Mesendoderm (in vitro differentiated cells): ENCODE results near the gene PDE3A.

Experiments
- DNase-seq: peaks from one replicate; pipeline ENCODE4 v3.0.0; 2013
- H2AK5ac ChIP-seq: 2 replicates; pipeline ENCODE4 v1.6.1; 2013; ENCODE audit warnings: low read length, inconsistent platforms
- H2BK120ac ChIP-seq: 2 replicates; pipeline ENCODE4 v1.6.1; 2013; ENCODE audit warnings: low read depth, mild to moderate bottlenecking, low read length, moderate library complexity, mixed read lengths
- H2BK15ac ChIP-seq: replicated peaks from 2 replicates; pipeline ENCODE4 v1.6.1; 2013; ENCODE audit warnings: low read depth, mild to moderate bottlenecking, moderate library complexity
- H2BK5ac ChIP-seq: 2 replicates; pipeline ENCODE4 v1.6.1; 2013; ENCODE audit warnings: low read length, inconsistent platforms
- H3K18ac ChIP-seq: 2 replicates; pipeline ENCODE4 v1.6.1; 2013; ENCODE audit warnings: mild to moderate bottlenecking, low read length, mixed read lengths
- H3K23ac ChIP-seq: one replicate; pipeline ENCODE4 v1.6.1; 2013; ENCODE audit warnings: low read length
- H3K27ac ChIP-seq: 2 replicates; pipeline ENCODE4 v1.5.1; 2013; ENCODE audit warnings: low read depth, mild to moderate bottlenecking, inconsistent platforms, low read length, moderate library complexity
- H3K27me3 ChIP-seq: 2 replicates; pipeline ENCODE4 v1.6.1; 2013; ENCODE audit warnings: low read length, control low read depth, mild to moderate bottlenecking, inconsistent platforms; ENCODE audit not compliant: insufficient read depth, poor library complexity
- H3K36me3 ChIP-seq: 2 replicates; pipeline ENCODE4 v1.6.1; 2013; ENCODE audit warnings: low read length, inconsistent platforms; ENCODE audit not compliant: control insufficient read depth, insufficient read depth
- H3K4ac ChIP-seq: one replicate; pipeline ENCODE4 v1.6.1; 2013; ENCODE audit warnings: low read depth, mild to moderate bottlenecking, low read length, moderate library complexity
- H3K4me1 ChIP-seq: 2 replicates; pipeline ENCODE4 v1.6.1; 2013; ENCODE audit warnings: low read depth, low read length, inconsistent platforms; ENCODE audit not compliant: control insufficient read depth
- H3K4me2 ChIP-seq: 2 replicates; pipeline ENCODE4 v1.6.1; 2013; ENCODE audit warnings: low read length
- H3K4me3 ChIP-seq: 2 replicates; pipeline ENCODE4 v1.5.1; 2013; ENCODE audit warnings: mild to moderate bottlenecking, low read length
- H3K56ac ChIP-seq: one replicate; pipeline ENCODE4 v1.6.1; 2013; ENCODE audit warnings: low read length
- H3K79me1 ChIP-seq: 2 replicates; pipeline ENCODE4 v1.6.1; 2013; ENCODE audit warnings: low read length, inconsistent platforms
- H3K79me2 ChIP-seq: 2 replicates; pipeline ENCODE4 v1.6.1; 2013; ENCODE audit warnings: mild to moderate bottlenecking, low read length; ENCODE audit not compliant: control insufficient read depth, insufficient read depth
- H3K9ac ChIP-seq: 2 replicates; pipeline ENCODE4 v1.6.1; 2013; ENCODE audit warnings: low read length, inconsistent platforms
- H4K5ac ChIP-seq: one replicate; pipeline ENCODE4 v1.6.1; 2013; ENCODE audit warnings: low read length
- H4K8ac ChIP-seq: one replicate; pipeline ENCODE4 v1.6.1; 2013; ENCODE audit warnings: low read depth, mild to moderate bottlenecking, control low read depth, low read length, moderate library complexity
- WGBS: extraction: QIAGEN DNeasy Blood & Tissue Kit; methylation state at CpG from one replicate; pipeline ENCODE4 v1.1.7; 2013; ENCODE audit warnings: low lambda C conversion rate, missing lambda C conversion rate; ENCODE audit not compliant: insufficient coverage; ENCODE audit errors: extremely low coverage; 5-methylcytosine and 5-hydroxymethylcytosine counted together

The PDE3A gene

GRCh38 chr12:20490213-20490612 lies 121.9 kb downstream of the PDE3A start:
- H3K79me2 ChIP-seq: no peaks in the 10 kb centered on the region
- H3K27me3 ChIP-seq: no peaks in the 10 kb centered on the region
- no peak overlapping the region for H2BK5ac ChIP-seq
- no peak overlapping the region for H3K4me3 ChIP-seq
- H3K4me2 ChIP-seq: no peak overlapping the region
- H3K56ac ChIP-seq: no peak overlapping the region
- no peak overlapping the region for H2BK15ac ChIP-seq
- H3K36me3 ChIP-seq: no peaks in the 10 kb centered on the region
- H3K23ac ChIP-seq: no peak overlapping the region
- H4K8ac ChIP-seq: no peak overlapping the region
- no peak overlapping the region for H3K4ac ChIP-seq
- no peak overlapping the region for H4K5ac ChIP-seq
- no peak overlapping the region for H3K18ac ChIP-seq
- no peak overlapping the region for H2BK120ac ChIP-seq
- H3K4me1 ChIP-seq: no peaks in the 10 kb centered on the region
- no peak overlapping the region for H2AK5ac ChIP-seq
- DNase-seq: no peak
- H3K9ac ChIP-seq: no peak overlapping the region
- no peak overlapping the region for H3K27ac ChIP-seq
- H3K79me1 ChIP-seq: no peaks in the 10 kb centered on the region

- H3K4me2 ChIP-seq: no peak overlapping the region
- no peak overlapping the region for H2BK5ac ChIP-seq
- no peak overlapping the region for H3K23ac ChIP-seq
- no peak overlapping the region for H3K9ac ChIP-seq
- no peak overlapping the region for H3K27ac ChIP-seq
- no CpG with 5 or more reads among the region's 5 CpGs for WGBS
- no peak overlapping the region for H3K56ac ChIP-seq
- DNase-seq: peak; percentile 19
- H3K4ac ChIP-seq: no peak overlapping the region
- no peaks in the 10 kb centered on the region for H3K79me2 ChIP-seq
- no peaks in the 10 kb centered on the region for H3K79me1 ChIP-seq
- H3K27me3 ChIP-seq: no peaks in the 10 kb centered on the region
- H2BK120ac ChIP-seq: no peak overlapping the region
- no peaks in the 10 kb centered on the region for H3K36me3 ChIP-seq
- no peaks in the 10 kb centered on the region for H3K4me1 ChIP-seq
- no peak overlapping the region for H4K5ac ChIP-seq
- no peak overlapping the region for H3K4me3 ChIP-seq
- H4K8ac ChIP-seq: no peak overlapping the region
- H2BK15ac ChIP-seq: no peak overlapping the region
- no peak overlapping the region for H2AK5ac ChIP-seq
- no peak overlapping the region for H3K18ac ChIP-seq
Observed at GRCh38 chr12:20491290-20491689, 123.0 kb downstream of the PDE3A start.

- no peaks in the 10 kb centered on the region for H3K79me1 ChIP-seq
- no peak overlapping the region for H3K23ac ChIP-seq
- no peak overlapping the region for H4K5ac ChIP-seq
- H3K4me1 ChIP-seq: no peaks in the 10 kb centered on the region
- H3K18ac ChIP-seq: no peak overlapping the region
- no peak overlapping the region for H2AK5ac ChIP-seq
- H2BK5ac ChIP-seq: no peak overlapping the region
- no peak overlapping the region for H4K8ac ChIP-seq
- H3K27me3 ChIP-seq: no peaks in the 10 kb centered on the region
- peak; percentile 60 for DNase-seq
- no peak overlapping the region for H3K4me2 ChIP-seq
- H3K4ac ChIP-seq: no peak overlapping the region
- H2BK120ac ChIP-seq: no peak overlapping the region
- H3K4me3 ChIP-seq: no peak overlapping the region
- H3K9ac ChIP-seq: no peak overlapping the region
- H3K36me3 ChIP-seq: no peaks in the 10 kb centered on the region
- no peak overlapping the region for H3K56ac ChIP-seq
- no peaks in the 10 kb centered on the region for H3K79me2 ChIP-seq
- no CpG with 5 or more reads among the region's 4 CpGs for WGBS
- no peak overlapping the region for H2BK15ac ChIP-seq
- H3K27ac ChIP-seq: no peak overlapping the region
Observed at GRCh38 chr12:20492251-20492760, 124.0 kb downstream of the PDE3A start.

GRCh38 chr12:20493934-20494333 lies 125.6 kb downstream of the PDE3A start:
- no peaks in the 10 kb centered on the region for H3K36me3 ChIP-seq
- no peak overlapping the region for H3K23ac ChIP-seq
- H3K4me3 ChIP-seq: no peak overlapping the region
- no peak for DNase-seq
- H3K4me1 ChIP-seq: no peaks in the 10 kb centered on the region
- no peak overlapping the region for H3K9ac ChIP-seq
- H4K5ac ChIP-seq: no peak overlapping the region
- H3K79me1 ChIP-seq: no peaks in the 10 kb centered on the region
- H4K8ac ChIP-seq: no peak overlapping the region
- no peak overlapping the region for H3K56ac ChIP-seq
- H2BK120ac ChIP-seq: no peak overlapping the region
- H3K27me3 ChIP-seq: no peaks in the 10 kb centered on the region
- H2BK15ac ChIP-seq: no peak overlapping the region
- H3K79me2 ChIP-seq: no peaks in the 10 kb centered on the region
- no peak overlapping the region for H3K4me2 ChIP-seq
- H3K27ac ChIP-seq: no peak overlapping the region
- no peak overlapping the region for H2BK5ac ChIP-seq
- H3K4ac ChIP-seq: no peak overlapping the region
- no peak overlapping the region for H2AK5ac ChIP-seq
- no CpG with 5 or more reads among the region's 1 CpG for WGBS
- no peak overlapping the region for H3K18ac ChIP-seq

GRCh38 chr12:20494851-20495250 lies 126.5 kb downstream of the PDE3A start:
- H3K79me1 ChIP-seq: no peaks in the 10 kb centered on the region
- no peak overlapping the region for H2BK120ac ChIP-seq
- H2BK5ac ChIP-seq: no peak overlapping the region
- H3K27me3 ChIP-seq: no peaks in the 10 kb centered on the region
- no peak overlapping the region for H4K8ac ChIP-seq
- no peak overlapping the region for H3K4ac ChIP-seq
- DNase-seq: no peak
- no peaks in the 10 kb centered on the region for H3K79me2 ChIP-seq
- H3K4me3 ChIP-seq: no peak overlapping the region
- H3K9ac ChIP-seq: no peak overlapping the region
- no peak overlapping the region for H2AK5ac ChIP-seq
- no peak overlapping the region for H3K4me2 ChIP-seq
- WGBS: no CpG with 5 or more reads among the region's 2 CpGs
- no peak overlapping the region for H3K23ac ChIP-seq
- H2BK15ac ChIP-seq: no peak overlapping the region
- no peak overlapping the region for H3K56ac ChIP-seq
- H3K27ac ChIP-seq: no peak overlapping the region
- no peak overlapping the region for H3K18ac ChIP-seq
- no peak overlapping the region for H4K5ac ChIP-seq
- no peaks in the 10 kb centered on the region for H3K36me3 ChIP-seq
- H3K4me1 ChIP-seq: no peaks in the 10 kb centered on the region

GRCh38 chr12:20495997-20496396 lies 127.7 kb downstream of the PDE3A start:
- no peaks in the 10 kb centered on the region for H3K79me1 ChIP-seq
- no peak overlapping the region for H4K8ac ChIP-seq
- no peak overlapping the region for H2BK15ac ChIP-seq
- H3K4me3 ChIP-seq: no peak overlapping the region
- no peak overlapping the region for H3K27ac ChIP-seq
- H4K5ac ChIP-seq: no peak overlapping the region
- H3K18ac ChIP-seq: no peak overlapping the region
- no peak overlapping the region for H3K4ac ChIP-seq
- no peak for DNase-seq
- no peak overlapping the region for H3K56ac ChIP-seq
- H3K36me3 ChIP-seq: no peaks in the 10 kb centered on the region
- no peak overlapping the region for H3K4me2 ChIP-seq
- no peak overlapping the region for H3K9ac ChIP-seq
- WGBS: no CpG with 5 or more reads among the region's 1 CpG
- H2BK120ac ChIP-seq: no peak overlapping the region
- H2AK5ac ChIP-seq: no peak overlapping the region
- H3K79me2 ChIP-seq: no peaks in the 10 kb centered on the region
- no peak overlapping the region for H2BK5ac ChIP-seq
- no peaks in the 10 kb centered on the region for H3K4me1 ChIP-seq
- no peak overlapping the region for H3K23ac ChIP-seq
- no peaks in the 10 kb centered on the region for H3K27me3 ChIP-seq
